HepG2 (cell line): ENCODE data around the gene RIN3. TPM values are rescaled to one million over a fixed set of nuclear protein-coding genes. Genes with fewer than 3 reads are reported as not detected.
A peak's percentile ranks its signal among the peaks of the same experiment; 100 is the strongest.

ENCODE experiments used
- HDAC1 ChIP-seq: sonication (generic); formaldehyde crosslinking; IDR thresholded peaks from 2 replicates; pipeline ENCODE4 v1.5.1; 2020; ENCODE audit warnings: mild to moderate bottlenecking, missing genetic modification reagents
- HIVEP1 ChIP-seq: sonication (generic); formaldehyde crosslinking; IDR thresholded peaks from 2 replicates; pipeline ENCODE4 v1.4.0; 2020; ENCODE audit warnings: mild to moderate bottlenecking, missing genetic modification reagents
- KDM1A ChIP-seq: IDR thresholded peaks from 2 replicates; pipeline ENCODE4 v1.6.1; 2016; ENCODE audit warnings: missing compliant biosample characterization
- SRF ChIP-seq: IDR thresholded peaks from 2 replicates; pipeline ENCODE4 v1.6.1; 2011; ENCODE audit warnings: mild to moderate bottlenecking, low read depth, low read length, moderate library complexity
- TAF1 ChIP-seq: sonication (generic); formaldehyde crosslinking; IDR thresholded peaks from 2 replicates; pipeline ENCODE4 v1.4.0; 2020; ENCODE audit warnings: missing genetic modification reagents
- TBX2 ChIP-seq: sonication (generic); formaldehyde crosslinking; IDR thresholded peaks from 2 replicates; pipeline ENCODE4 v1.5.0; 2020; ENCODE audit warnings: missing genetic modification reagents, mild to moderate bottlenecking, borderline replicate concordance
- ZNF274 ChIP-seq: sonication (generic); formaldehyde crosslinking; IDR thresholded peaks from 2 replicates; pipeline ENCODE4 v1.5.1; 2020; ENCODE audit warnings: mild to moderate bottlenecking, missing genetic modification reagents
- ZNF678 ChIP-seq: sonication (generic); formaldehyde crosslinking; IDR thresholded peaks from 2 replicates; pipeline ENCODE4 v1.4.0; 2020; ENCODE audit warnings: mild to moderate bottlenecking, missing genetic modification reagents
- ZNF773 ChIP-seq: sonication (generic); formaldehyde crosslinking; IDR thresholded peaks from 2 replicates; pipeline ENCODE4 v1.4.0; 2020; ENCODE audit warnings: missing genetic modification reagents, borderline replicate concordance
- ZNF781 ChIP-seq: sonication (generic); formaldehyde crosslinking; IDR thresholded peaks from 2 replicates; pipeline ENCODE4 v1.5.1; 2020; ENCODE audit warnings: borderline replicate concordance, mild to moderate bottlenecking, missing genetic modification reagents; ENCODE audit errors: not compliant biosample characterization
- polyA plus RNA-seq, 8 experiments: library from polyadenylated mRNA; depleted of rRNA in 3 of 8; stranded (reverse) in 7 of 8; unstranded in 1 of 8; fragments of >200 nt; fragmentation: Illumina TruSeq in 4 of 8; extraction: Trizol in 4 of 8; gene quantifications; 2 replicates each; pipeline versions ENCODE4 v1.2.1 to v1.2.3, GENCODE V29; 2011 to 2016; ENCODE audit warnings: low read depth in 4 of 8, missing spikeins in 1 of 8, mixed read lengths in 1 of 8; ENCODE audit not compliant: insufficient read depth in 1 of 8
- total RNA-seq, 5 experiments: library from RNA; depleted of rRNA; stranded (reverse); fragments of >200 nt; fragmentation: Illumina TruSeq; extraction: Trizol; gene quantifications; 2 replicates each; pipeline ENCODE4 v1.2.3, GENCODE V29; 2016; ENCODE audit warnings: low read depth in 1 of 5
- TF ChIP-seq, protein P1 (sequence below), 2 experiments: sonication (generic) in 1 of 2; formaldehyde crosslinking in 1 of 2; IDR thresholded peaks; 2 replicates each; pipeline versions ENCODE4 v1.4.0 to v1.6.1; 2018 to 2020; ENCODE audit warnings: missing genetic modification reagents in 2 of 2, borderline replicate concordance in 1 of 2, low read depth in 1 of 2, mild to moderate bottlenecking in 1 of 2, missing biosample characterization in 1 of 2
- TF ChIP-seq, protein P2 (sequence below): sonication (generic); formaldehyde crosslinking; IDR thresholded peaks from 2 replicates; pipeline ENCODE4 v1.4.0; 2020; ENCODE audit warnings: missing genetic modification reagents; ENCODE audit errors: not compliant biosample characterization
- TF ChIP-seq, protein P3 (sequence below): IDR thresholded peaks from 2 replicates; pipeline ENCODE4 v1.6.1; 2016; ENCODE audit warnings: low read depth, missing genetic modification reagents, missing compliant biosample characterization
- TF ChIP-seq, protein P4 (sequence below): sonication (generic); formaldehyde crosslinking; IDR thresholded peaks from 2 replicates; pipeline ENCODE4 v1.8.1; 2023; ENCODE audit warnings: mild to moderate bottlenecking, inconsistent platforms, moderate library complexity, missing genetic modification reagents, borderline replicate concordance
- TF ChIP-seq, protein P5 (sequence below): sonication (generic); formaldehyde crosslinking; IDR thresholded peaks from 2 replicates; pipeline ENCODE4 v1.5.0; 2020; ENCODE audit warnings: missing genetic modification reagents, mild to moderate bottlenecking, borderline replicate concordance
- TF ChIP-seq, protein P6 (sequence below): IDR thresholded peaks from 2 replicates; pipeline ENCODE4 v1.6.1; 2012; ENCODE audit warnings: inconsistent platforms

The RIN3 gene
- total and polyA plus RNA-seq, 2 of the 13 experiments (the other 11 are each of a cell fraction or from before 2014, with no cell fraction given): 2.3 to 3.6 TPM

DNA sequence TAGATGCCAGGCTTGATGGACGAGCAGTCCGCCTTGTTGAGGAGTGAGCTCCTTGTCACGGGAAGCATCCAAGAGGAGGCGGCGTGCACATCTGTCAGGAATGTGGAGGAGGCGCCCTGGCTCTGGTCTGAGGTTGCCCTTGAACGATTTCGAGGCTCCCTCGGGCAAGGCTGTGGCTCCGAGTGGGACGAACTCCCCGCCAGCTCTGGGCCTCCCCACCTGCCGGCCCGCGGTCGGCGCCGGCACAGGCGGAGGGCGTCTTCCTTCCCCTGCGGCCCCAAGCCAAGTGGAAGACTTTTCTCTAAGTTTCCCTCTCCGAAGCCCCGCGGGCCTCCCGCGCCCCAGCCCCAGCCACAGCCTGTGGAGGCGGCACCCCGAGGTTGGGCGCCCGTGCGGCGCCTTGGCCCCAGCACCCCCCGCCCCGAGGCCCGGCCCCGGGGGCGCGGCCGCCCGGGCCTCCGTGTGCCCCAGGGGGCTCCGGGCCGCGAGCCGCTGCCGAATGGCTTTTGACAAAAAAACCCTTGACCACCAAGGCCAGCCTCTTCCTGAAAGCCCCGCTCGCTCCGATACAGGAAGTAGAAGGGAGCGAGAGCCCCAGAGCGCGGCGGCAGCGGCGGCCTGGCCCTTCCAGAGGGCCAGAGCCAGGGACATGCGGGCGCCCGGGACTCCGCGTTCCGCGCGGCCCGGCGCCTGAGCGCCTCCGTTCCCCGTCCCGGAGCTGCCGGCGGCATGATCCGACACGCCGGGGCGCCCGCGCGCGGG is at the start of gene RIN3 (continued):
- TF ChIP-seq ZNF781 (CRISPR knock-in tag): no peak
- 0 out of 2 replicates have a peak, but pooled peaks have one; percentile 30 for TF ChIP-seq HIVEP1 (CRISPR knock-in tag)
- TF ChIP-seq TAF1 (CRISPR knock-in tag): no peak
- TF ChIP-seq, protein P1, sequence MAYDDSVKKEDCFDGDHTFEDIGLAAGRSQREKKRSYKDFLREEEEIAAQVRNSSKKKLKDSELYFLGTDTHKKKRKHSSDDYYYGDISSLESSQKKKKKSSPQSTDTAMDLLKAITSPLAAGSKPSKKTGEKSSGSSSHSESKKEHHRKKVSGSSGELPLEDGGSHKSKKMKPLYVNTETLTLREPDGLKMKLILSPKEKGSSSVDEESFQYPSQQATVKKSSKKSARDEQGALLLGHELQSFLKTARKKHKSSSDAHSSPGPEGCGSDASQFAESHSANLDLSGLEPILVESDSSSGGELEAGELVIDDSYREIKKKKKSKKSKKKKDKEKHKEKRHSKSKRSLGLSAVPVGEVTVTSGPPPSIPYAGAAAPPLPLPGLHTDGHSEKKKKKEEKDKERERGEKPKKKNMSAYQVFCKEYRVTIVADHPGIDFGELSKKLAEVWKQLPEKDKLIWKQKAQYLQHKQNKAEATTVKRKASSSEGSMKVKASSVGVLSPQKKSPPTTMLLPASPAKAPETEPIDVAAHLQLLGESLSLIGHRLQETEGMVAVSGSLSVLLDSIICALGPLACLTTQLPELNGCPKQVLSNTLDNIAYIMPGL (CRISPR knock-in tag; IDR thresholded peaks at IDR 0.05; ENCODE audit: borderline replicate concordance in 1 of 2, low read depth in 1 of 2): peak in 1 of 2 experiments; percentile 27; a peak in 2 of 4 replicates
- TF ChIP-seq, protein P2, sequence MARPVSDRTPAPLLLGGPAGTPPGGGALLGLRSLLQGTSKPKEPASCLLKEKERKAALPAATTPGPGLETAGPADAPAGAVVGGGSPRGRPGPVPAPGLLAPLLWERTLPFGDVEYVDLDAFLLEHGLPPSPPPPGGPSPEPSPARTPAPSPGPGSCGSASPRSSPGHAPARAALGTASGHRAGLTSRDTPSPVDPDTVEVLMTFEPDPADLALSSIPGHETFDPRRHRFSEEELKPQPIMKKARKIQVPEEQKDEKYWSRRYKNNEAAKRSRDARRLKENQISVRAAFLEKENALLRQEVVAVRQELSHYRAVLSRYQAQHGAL (CRISPR knock-in tag): no peak
- peak; percentile 80; the same call in 1 of the 2 replicates for TF ChIP-seq KDM1A
- TF ChIP-seq ZNF678: 0 out of 2 replicates have a peak, but pooled peaks have one; percentile 6
- peak; percentile 25; the same call in 1 of the 2 replicates for TF ChIP-seq HDAC1 (CRISPR knock-in tag)
- no peak for TF ChIP-seq SRF
- TF ChIP-seq, protein P3, sequence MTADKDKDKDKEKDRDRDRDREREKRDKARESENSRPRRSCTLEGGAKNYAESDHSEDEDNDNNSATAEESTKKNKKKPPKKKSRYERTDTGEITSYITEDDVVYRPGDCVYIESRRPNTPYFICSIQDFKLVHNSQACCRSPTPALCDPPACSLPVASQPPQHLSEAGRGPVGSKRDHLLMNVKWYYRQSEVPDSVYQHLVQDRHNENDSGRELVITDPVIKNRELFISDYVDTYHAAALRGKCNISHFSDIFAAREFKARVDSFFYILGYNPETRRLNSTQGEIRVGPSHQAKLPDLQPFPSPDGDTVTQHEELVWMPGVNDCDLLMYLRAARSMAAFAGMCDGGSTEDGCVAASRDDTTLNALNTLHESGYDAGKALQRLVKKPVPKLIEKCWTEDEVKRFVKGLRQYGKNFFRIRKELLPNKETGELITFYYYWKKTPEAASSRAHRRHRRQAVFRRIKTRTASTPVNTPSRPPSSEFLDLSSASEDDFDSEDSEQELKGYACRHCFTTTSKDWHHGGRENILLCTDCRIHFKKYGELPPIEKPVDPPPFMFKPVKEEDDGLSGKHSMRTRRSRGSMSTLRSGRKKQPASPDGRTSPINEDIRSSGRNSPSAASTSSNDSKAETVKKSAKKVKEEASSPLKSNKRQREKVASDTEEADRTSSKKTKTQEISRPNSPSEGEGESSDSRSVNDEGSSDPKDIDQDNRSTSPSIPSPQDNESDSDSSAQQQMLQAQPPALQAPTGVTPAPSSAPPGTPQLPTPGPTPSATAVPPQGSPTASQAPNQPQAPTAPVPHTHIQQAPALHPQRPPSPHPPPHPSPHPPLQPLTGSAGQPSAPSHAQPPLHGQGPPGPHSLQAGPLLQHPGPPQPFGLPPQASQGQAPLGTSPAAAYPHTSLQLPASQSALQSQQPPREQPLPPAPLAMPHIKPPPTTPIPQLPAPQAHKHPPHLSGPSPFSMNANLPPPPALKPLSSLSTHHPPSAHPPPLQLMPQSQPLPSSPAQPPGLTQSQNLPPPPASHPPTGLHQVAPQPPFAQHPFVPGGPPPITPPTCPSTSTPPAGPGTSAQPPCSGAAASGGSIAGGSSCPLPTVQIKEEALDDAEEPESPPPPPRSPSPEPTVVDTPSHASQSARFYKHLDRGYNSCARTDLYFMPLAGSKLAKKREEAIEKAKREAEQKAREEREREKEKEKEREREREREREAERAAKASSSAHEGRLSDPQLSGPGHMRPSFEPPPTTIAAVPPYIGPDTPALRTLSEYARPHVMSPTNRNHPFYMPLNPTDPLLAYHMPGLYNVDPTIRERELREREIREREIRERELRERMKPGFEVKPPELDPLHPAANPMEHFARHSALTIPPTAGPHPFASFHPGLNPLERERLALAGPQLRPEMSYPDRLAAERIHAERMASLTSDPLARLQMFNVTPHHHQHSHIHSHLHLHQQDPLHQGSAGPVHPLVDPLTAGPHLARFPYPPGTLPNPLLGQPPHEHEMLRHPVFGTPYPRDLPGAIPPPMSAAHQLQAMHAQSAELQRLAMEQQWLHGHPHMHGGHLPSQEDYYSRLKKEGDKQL (CRISPR knock-in tag): no peak
- no peak for TF ChIP-seq TBX2 (CRISPR knock-in tag)
- TF ChIP-seq ZNF274 (CRISPR knock-in tag): no peak
- TF ChIP-seq, protein P4, sequence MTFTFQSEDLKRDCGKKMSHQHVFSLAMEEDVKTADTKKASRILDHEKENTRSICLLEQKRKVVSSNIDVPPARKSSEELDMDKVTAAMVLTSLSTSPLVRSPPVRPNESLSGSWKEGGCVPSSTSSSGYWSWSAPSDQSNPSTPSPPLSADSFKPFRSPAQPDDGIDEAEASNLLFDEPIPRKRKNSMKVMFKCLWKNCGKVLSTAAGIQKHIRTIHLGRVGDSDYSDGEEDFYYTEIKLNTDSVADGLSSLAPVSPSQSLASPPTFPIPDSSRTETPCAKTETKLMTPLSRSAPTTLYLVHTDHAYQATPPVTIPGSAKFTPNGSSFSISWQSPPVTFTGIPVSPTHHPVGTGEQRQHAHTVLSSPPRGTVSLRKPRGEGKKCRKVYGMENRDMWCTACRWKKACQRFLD: peak; percentile 3; the same call in 1 of the 2 replicates
- TF ChIP-seq ZNF773 (CRISPR knock-in tag): no peak
- TF ChIP-seq, protein P5, sequence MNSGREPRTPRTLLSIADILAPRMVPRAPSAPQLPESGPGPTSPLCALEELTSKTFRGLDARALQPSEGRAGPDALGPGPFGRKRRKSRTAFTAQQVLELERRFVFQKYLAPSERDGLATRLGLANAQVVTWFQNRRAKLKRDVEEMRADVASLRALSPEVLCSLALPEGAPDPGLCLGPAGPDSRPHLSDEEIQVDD: no peak
- TF ChIP-seq, protein P6, sequence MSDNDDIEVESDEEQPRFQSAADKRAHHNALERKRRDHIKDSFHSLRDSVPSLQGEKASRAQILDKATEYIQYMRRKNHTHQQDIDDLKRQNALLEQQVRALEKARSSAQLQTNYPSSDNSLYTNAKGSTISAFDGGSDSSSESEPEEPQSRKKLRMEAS: peak; percentile 35; the same call in 1 of the 2 replicates
